H1 (cell line): ENCODE measurements around the gene PRDM15. TPM values are rescaled to one million over a fixed set of nuclear protein-coding genes. Genes with fewer than 3 reads are reported as not detected.
A peak's percentile ranks its signal among the peaks of the same experiment; 100 is the strongest.

Source experiments
- CTCF ChIA-PET: fragments of 300-600 bp; sonication (Branson Sonifier 250); formaldehyde crosslinking; loops from one replicate; lab custom pipeline; 2021; ENCODE audit not compliant: partially characterized antibody; lab: Charles Lee
- POLR2A ChIA-PET: fragments of 300-600 bp; sonication (Branson Sonifier 250); formaldehyde crosslinking; loops from one replicate; lab custom pipeline; 2021; ENCODE audit warnings: inconsistent platforms; ENCODE audit not compliant: partially characterized antibody; lab: Charles Lee
- DNase-seq, 2 experiments: peaks; one replicate each; pipeline versions ENCODE4 v3.0.0 to v3.0.0-alpha.2; 2010 to 2022; ENCODE audit warnings: low spot score in 2 of 2, low read depth in 1 of 2, mixed read lengths in 1 of 2
- FAIRE-seq: peaks from 2 replicates; lab custom pipeline; 2011; peaks lifted over from hg19 to GRCh38; lab: Jason Lieb, UNC
- H2AFZ ChIP-seq: 2 replicates; pipeline ENCODE4 v1.8.1; 2012; ENCODE audit warnings: low read length, inconsistent platforms
- H2AK5ac ChIP-seq: 2 replicates; pipeline ENCODE4 v1.6.1; 2013; ENCODE audit warnings: low read depth, low read length
- H2BK120ac ChIP-seq: replicated peaks from 2 replicates; pipeline ENCODE3; 2013; ENCODE audit warnings: low read depth, low read length, inconsistent platforms
- H2BK12ac ChIP-seq: 2 replicates; pipeline ENCODE4 v1.6.1; 2013; ENCODE audit warnings: low read depth, low read length
- H2BK15ac ChIP-seq: 2 replicates; pipeline ENCODE4 v1.6.1; 2013; ENCODE audit warnings: low read length
- H2BK20ac ChIP-seq: 2 replicates; pipeline ENCODE4 v1.6.1; 2013; ENCODE audit warnings: low read length
- H2BK5ac ChIP-seq: 2 replicates; pipeline ENCODE4 v1.6.1; 2013; ENCODE audit warnings: low read depth, low read length
- H3K14ac ChIP-seq: 2 replicates; pipeline ENCODE4 v1.6.1; 2013; ENCODE audit warnings: inconsistent platforms; ENCODE audit not compliant: insufficient read length
- H3K18ac ChIP-seq: 2 replicates; pipeline ENCODE4 v1.6.1; 2013; ENCODE audit warnings: low read length; ENCODE audit errors: extremely low read depth
- H3K23ac ChIP-seq: 2 replicates; pipeline ENCODE4 v1.6.1; 2013; ENCODE audit warnings: inconsistent platforms; ENCODE audit not compliant: insufficient read length
- H3K23me2 ChIP-seq: 2 replicates; pipeline ENCODE4 v1.6.1; 2013; ENCODE audit warnings: low read depth, low read length
- H3K27ac ChIP-seq: 2 replicates; pipeline ENCODE4 v1.6.1; 2011; ENCODE audit warnings: low read depth, low read length, inconsistent platforms
- H3K27me3 ChIP-seq, 4 experiments: replicated peaks in 1 of 4; 1 replicate in 1 of 4; 2 replicates in 3 of 4; pipeline versions ENCODE4 v1.6.1 to v1.8.1; 2011 to 2013; ENCODE audit warnings: low read length in 3 of 4, mild to moderate bottlenecking in 3 of 4, inconsistent platforms in 2 of 4, mixed read lengths in 2 of 4, moderate library complexity in 1 of 4; ENCODE audit not compliant: control insufficient read depth in 3 of 4, insufficient read depth in 3 of 4; ENCODE audit errors: extremely low read depth in 1 of 4
- H3K36me3 ChIP-seq, 4 experiments: 2 replicates each; pipeline versions ENCODE4 v1.6.1 to v1.8.1; 2011 to 2013; ENCODE audit warnings: mild to moderate bottlenecking in 4 of 4, low read length in 3 of 4, moderate library complexity in 2 of 4, control low read depth in 1 of 4, inconsistent platforms in 1 of 4; ENCODE audit not compliant: insufficient read depth in 4 of 4, control insufficient read depth in 2 of 4
- H3K4ac ChIP-seq: replicated peaks from 2 replicates; pipeline ENCODE3; 2013; ENCODE audit warnings: low read length, low read depth, mixed read lengths, inconsistent platforms; ENCODE audit not compliant: insufficient read length
- H3K4me1 ChIP-seq, 4 experiments: replicated peaks in 1 of 4; 1 replicate in 1 of 4; 2 replicates in 3 of 4; pipeline versions ENCODE4 v1.6.1 to v1.8.1; 2011 to 2013; ENCODE audit warnings: low read length in 3 of 4, inconsistent platforms in 2 of 4, mixed read lengths in 1 of 4; ENCODE audit not compliant: insufficient read depth in 4 of 4, control insufficient read depth in 3 of 4
- H3K4me2 ChIP-seq, 2 experiments: 2 replicates each; pipeline versions ENCODE4 v1.6.1 to v1.8.1; 2011 to 2013; ENCODE audit warnings: low read depth in 2 of 2, low read length in 2 of 2, control low read depth in 1 of 2, inconsistent platforms in 1 of 2, mild to moderate bottlenecking in 1 of 2; ENCODE audit not compliant: insufficient read depth in 1 of 2
- H3K4me3 ChIP-seq, 4 experiments: fragments of 200-600, 300-600 bp in 1 of 4; sonication (generic), shearing (Covaris generic), sonication (Bioruptor Twin) in 1 of 4; 2 replicates each; pipeline versions ENCODE4 v1.5.1 to v1.8.1; 2011 to 2016; ENCODE audit warnings: low read length in 4 of 4, low read depth in 3 of 4, control low read depth in 2 of 4, inconsistent platforms in 2 of 4, mild to moderate bottlenecking in 2 of 4, mixed read lengths in 1 of 4, moderate library complexity in 1 of 4; ENCODE audit not compliant: insufficient read depth in 2 of 4; ENCODE audit errors: extremely low read depth in 1 of 4
- H3K56ac ChIP-seq: replicated peaks from 2 replicates; pipeline ENCODE3; 2013; ENCODE audit warnings: low read depth, mild to moderate bottlenecking, mixed read lengths, low read length, inconsistent platforms; ENCODE audit not compliant: insufficient read length
- H3K79me1 ChIP-seq: 2 replicates; pipeline ENCODE4 v1.6.1; 2013; ENCODE audit warnings: low read depth, low read length, control low read depth
- H3K79me2 ChIP-seq, 2 experiments: 2 replicates each; pipeline versions ENCODE4 v1.6.1 to v1.8.1; 2012 to 2013; ENCODE audit warnings: low read length in 2 of 2, mild to moderate bottlenecking in 2 of 2, inconsistent platforms in 1 of 2; ENCODE audit not compliant: insufficient read depth in 2 of 2, control insufficient read depth in 1 of 2
- H3K9ac ChIP-seq, 4 experiments: replicated peaks in 1 of 4; 1 replicate in 1 of 4; 2 replicates in 3 of 4; pipeline versions ENCODE4 v1.6.1 to v1.8.1; 2011 to 2013; ENCODE audit warnings: low read depth in 3 of 4, low read length in 3 of 4, control low read depth in 2 of 4, mild to moderate bottlenecking in 2 of 4, moderate library complexity in 2 of 4, inconsistent platforms in 1 of 4; ENCODE audit errors: extremely low read depth in 1 of 4
- H3K9me3 ChIP-seq, 2 experiments: 2 replicates each; pipeline versions ENCODE4 v1.6.1 to v1.8.1; 2012 to 2013; ENCODE audit warnings: mild to moderate bottlenecking in 2 of 2, moderate library complexity in 2 of 2, control low read depth in 1 of 2, inconsistent platforms in 1 of 2, low read depth in 1 of 2, low read length in 1 of 2, mixed read lengths in 1 of 2; ENCODE audit not compliant: insufficient read depth in 2 of 2
- H4K20me1 ChIP-seq, 2 experiments: replicated peaks in 1 of 2; 2 replicates each; pipeline versions ENCODE3 to v1.8.1; 2011 to 2013; ENCODE audit warnings: inconsistent platforms in 2 of 2, low read length in 2 of 2, mild to moderate bottlenecking in 1 of 2; ENCODE audit not compliant: insufficient read depth in 2 of 2, control insufficient read depth in 1 of 2
- H4K5ac ChIP-seq: 2 replicates; pipeline ENCODE4 v1.6.1; 2013; ENCODE audit warnings: low read length, low read depth, mixed read lengths, inconsistent platforms; ENCODE audit not compliant: insufficient read length
- H4K8ac ChIP-seq: 2 replicates; pipeline ENCODE4 v1.8.0; 2013; ENCODE audit warnings: mild to moderate bottlenecking, moderate library complexity, low read length, inconsistent platforms; ENCODE audit not compliant: insufficient read depth; ENCODE audit errors: extremely low read depth
- H4K91ac ChIP-seq: replicated peaks from 2 replicates; pipeline ENCODE3; 2013; ENCODE audit warnings: low read length, mixed read lengths, inconsistent platforms; ENCODE audit not compliant: insufficient read length
- BRCA1 ChIP-seq: IDR thresholded peaks from 2 replicates; pipeline ENCODE4 v1.6.1; 2012; ENCODE audit warnings: low read depth, low read length, improper control_type of control experiment
- E2F6 ChIP-seq: IDR thresholded peaks from 2 replicates; pipeline ENCODE4 v1.6.1; 2012; ENCODE audit warnings: inconsistent platforms
- POLR2AphosphoS5 ChIP-seq: IDR thresholded peaks from 2 replicates; pipeline ENCODE4 v1.6.1; 2011; ENCODE audit warnings: low read depth, low read length
- SUZ12 ChIP-seq: fragments of 200-600 bp; sonication (generic); IDR thresholded peaks from 2 replicates; pipeline ENCODE4 v1.6.1; 2012; ENCODE audit warnings: mild to moderate bottlenecking, inconsistent platforms, low read length, moderate library complexity, mixed read lengths
- TAF7 ChIP-seq: optimal IDR thresholded peaks from 2 replicates; pipeline ENCODE3; 2011; ENCODE audit warnings: low read depth, mild to moderate bottlenecking, inconsistent platforms, low read length, moderate library complexity, borderline replicate concordance
- TBP ChIP-seq: IDR thresholded peaks from 2 replicates; pipeline ENCODE4 v1.6.1; 2011; ENCODE audit warnings: low read depth, low read length, improper control_type of control experiment
- USF2 ChIP-seq: IDR thresholded peaks from 2 replicates; pipeline ENCODE4 v1.6.1; 2011; ENCODE audit warnings: low read length, improper control_type of control experiment
- WGBS, 2 experiments: shearing (Covaris generic) in 1 of 2; methylation state at CpG; one replicate each; pipeline versions ENCODE4 v1.1.6 to v1.1.7; 2013 to 2015; ENCODE audit warnings: low lambda C conversion rate in 2 of 2, mixed read lengths in 2 of 2, inconsistent platforms in 1 of 2, low coverage in 1 of 2, missing lambda C conversion rate in 1 of 2; ENCODE audit not compliant: insufficient replicate concordance in 2 of 2, insufficient coverage in 1 of 2, insufficient read length in 1 of 2; ENCODE audit errors: extremely low coverage in 1 of 2, missing lambda C conversion rate in 1 of 2; 5-methylcytosine and 5-hydroxymethylcytosine counted together
- polyA plus RNA-seq, 7 experiments: library from polyadenylated mRNA; depleted of rRNA in 3 of 7; stranded (reverse) in 5 of 7; unstranded in 2 of 7; fragments of >200 nt in 5 of 7; fragments of 200-250 nt in 2 of 7; gene quantifications; 1 replicate in 5 of 7; 2 replicates in 1 of 7; 4 replicates in 1 of 7; pipeline versions ENCODE4 v1.2.1 to v1.2.3, GENCODE V29; 2011 to 2013; ENCODE audit warnings: missing spikeins in 2 of 7, mixed read lengths in 2 of 7
- total RNA-seq: library from RNA; stranded (reverse); fragmentation: NEBNext Ultra II Directional; extraction: Animal tissue kit (Norgen Biotek cat#: 25700); gene quantifications from 2 replicates; pipeline ENCODE4 v1.2.1, GENCODE V29; 2021

Gene PRDM15
- total and polyA plus RNA-seq, 2 of the 8 experiments (the other 6 are each of a cell fraction or from before 2014, with no cell fraction given) = 9.7 to 10.5 TPM

- no peak overlapping the region for H3K18ac ChIP-seq
- H2AFZ ChIP-seq = no peak overlapping the region
- H3K4me1 ChIP-seq = peaks cover 0 to 3% (median 0%) of the 10 kb centered on the region in 4 experiments; a peak in 1 of 7 replicates
- H3K36me3 ChIP-seq = peaks cover 3 to 9% (median 4%) of the 10 kb centered on the region in 4 experiments; a peak in 5 of 8 replicates
- 0 out of 2 replicates have a peak overlapping the region, but pooled peaks have one; percentile 60 for H4K8ac ChIP-seq
- FAIRE-seq (no peak), DNase-seq (no peak)
- H2BK12ac ChIP-seq = no peak overlapping the region
- no peak overlapping the region for H4K91ac ChIP-seq
- no peaks in the 10 kb centered on the region for H3K9me3 ChIP-seq
- no peak overlapping the region for H3K9ac ChIP-seq
- H3K14ac ChIP-seq = no peak overlapping the region
- no peak overlapping the region for H3K27ac ChIP-seq
- no peak overlapping the region for H4K5ac ChIP-seq
- no peaks in the 10 kb centered on the region for H3K79me1 ChIP-seq
- TF ChIP-seq TAF7 = no peak
- no peak for TF ChIP-seq E2F6
- TF ChIP-seq POLR2AphosphoS5 = no peak
- no peak for TF ChIP-seq USF2
- no peak for TF ChIP-seq BRCA1
- TF ChIP-seq SUZ12 = no peak
- no peak for TF ChIP-seq TBP
- H3K23ac ChIP-seq = no peak overlapping the region
- no peak overlapping the region for H2BK20ac ChIP-seq
- no peaks in the 10 kb centered on the region for H3K27me3 ChIP-seq
- H3K4ac ChIP-seq = no peak overlapping the region
- H4K20me1 ChIP-seq = peaks cover 0 to 5% of the 10 kb centered on the region in 2 experiments
- no peak overlapping the region for H2BK120ac ChIP-seq
- H2BK15ac ChIP-seq = no peak overlapping the region
- 96% methylated on average over 23 of the region's 27 CpGs; no CpG with 5 or more reads in 1 of the 2 experiments for WGBS, 2 experiments
- no peak overlapping the region; the same call in 1 of the 2 replicates for H2BK5ac ChIP-seq
- ChIA-PET POLR2A (interaction anchor here (0.6 to 1.6 kb wide), 3 partner anchors 9 to 889 kb away, joined by 3 to 6 read pairs (median 3); no protein-coding TSS in a partner anchor), CTCF (interaction anchor here (0.7 to 3.8 kb wide), 5 partner anchors 11 to 140 kb away, joined by 3 to 11 read pairs (median 3); no protein-coding TSS in a partner anchor)
- H2AK5ac ChIP-seq = no peak overlapping the region
- no peak overlapping the region for H3K4me2 ChIP-seq
- peaks cover 0 to 10% of the 10 kb centered on the region in 2 experiments; a peak in 1 of 4 replicates for H3K79me2 ChIP-seq
- H3K23me2 ChIP-seq = no peaks in the 10 kb centered on the region
- no peak overlapping the region for H3K56ac ChIP-seq
- H3K4me3 ChIP-seq = no peak overlapping the region
Observed at GRCh38 chr21:41858466-41859296, 20.5 kb downstream of the PRDM15 start.
